ENCODE data around the gene BARX1. TPM values are rescaled to one million over a fixed set of nuclear protein-coding genes. Genes with fewer than 3 reads are reported as not detected.
A peak's percentile ranks its signal among the peaks of the same experiment; 100 is the strongest.

The BARX1 gene
- total RNA-seq, 1 donor from 2014 or later, result 11.8 TPM

- peaks cover 83% of the 10 kb centered on the region for H3K27me3 Mint-ChIP-seq
- peaks cover 25% of the 10 kb centered on the region for H3K4me1 Mint-ChIP-seq (ENCODE audit: unreplicated experiment)
- DNase-seq (ENCODE audit: extremely low spot score, unreplicated experiment), result no peak
- no peak for TF ChIP-seq CTCF (conservative IDR thresholded peaks at IDR 0.05)
- H3K27ac Mint-ChIP-seq, result no peak overlapping the region
- peaks cover 10% of the 10 kb centered on the region for H3K36me3 Mint-ChIP-seq
- peaks cover 4% of the 10 kb centered on the region for H3K9me3 Mint-ChIP-seq
- H3K4me3 Mint-ChIP-seq, result no peak overlapping the region
Observed at GRCh38 chr9:93954434-93955061, 607 bp downstream of the BARX1 start.

DNA sequence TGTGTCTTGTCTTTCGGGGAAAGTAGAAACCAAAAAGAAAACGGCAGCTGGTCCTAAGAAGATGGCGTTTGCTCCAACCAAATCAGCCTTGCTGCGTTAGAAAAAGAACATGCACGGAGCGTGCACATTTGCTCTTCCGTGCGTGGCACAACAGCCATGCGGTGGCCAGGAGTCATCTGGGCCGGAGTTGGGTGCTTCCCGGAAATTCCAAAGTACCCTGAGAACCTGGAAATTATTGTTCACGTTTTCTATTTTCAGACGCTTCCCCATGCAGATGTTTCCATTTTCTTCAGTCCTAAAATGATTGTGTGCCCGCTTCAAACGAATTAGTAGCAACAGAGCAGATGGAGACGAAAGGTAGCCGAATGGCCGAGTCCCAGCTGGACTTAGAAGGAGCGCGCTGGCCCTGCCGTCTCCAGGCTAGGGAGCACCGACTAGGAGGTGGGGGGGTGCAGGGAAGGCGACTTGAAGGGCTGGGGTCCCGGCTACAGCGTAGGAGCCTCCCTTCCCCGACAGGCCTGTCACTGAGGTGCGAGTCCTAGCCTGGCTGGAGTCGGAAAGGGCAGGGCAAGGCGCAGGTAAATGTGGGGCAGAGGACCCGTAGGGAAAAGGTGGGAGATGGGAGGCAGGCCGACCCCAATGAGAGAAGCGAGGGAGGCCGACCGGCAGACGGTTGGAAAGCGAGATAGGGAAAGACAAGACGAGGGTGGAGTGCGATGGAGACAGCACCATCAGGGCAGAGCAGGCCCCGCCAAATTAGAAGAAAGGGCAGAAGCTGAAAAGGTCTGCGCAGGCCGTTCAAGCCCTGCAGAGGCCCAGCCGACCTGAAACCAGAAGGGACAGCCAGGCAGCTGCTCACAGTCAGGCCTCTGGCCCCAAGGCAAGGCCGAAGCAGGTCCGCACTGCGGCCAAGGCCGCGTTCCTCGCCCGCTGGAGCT, 1.4 kb downstream of the BARX1 start:
- Mint-ChIP-seq H3K27me3 (peaks cover 83% of the 10 kb centered on the region), H3K36me3 (peaks cover 10% of the 10 kb centered on the region), H3K27ac (peak overlapping the region; percentile 59), H3K4me3 (peak overlapping the region; percentile 85), H3K4me1 (ENCODE audit: unreplicated experiment) (peaks cover 24% of the 10 kb centered on the region), H3K9me3 (peaks cover 4% of the 10 kb centered on the region)
- no peak for TF ChIP-seq CTCF (conservative IDR thresholded peaks at IDR 0.05)
- DNase-seq (ENCODE audit: extremely low spot score, unreplicated experiment), result no peak

GRCh38 chr9:93952784-93953495, 2.2 kb downstream of the BARX1 start:
- H3K36me3 Mint-ChIP-seq, result peaks cover 10% of the 10 kb centered on the region
- peak; percentile 50 for TF ChIP-seq CTCF (conservative IDR thresholded peaks at IDR 0.05)
- no peak for DNase-seq (ENCODE audit: extremely low spot score, unreplicated experiment)
- H3K4me1 Mint-ChIP-seq (ENCODE audit: unreplicated experiment), result peaks cover 24% of the 10 kb centered on the region
- peaks cover 85% of the 10 kb centered on the region for H3K27me3 Mint-ChIP-seq
- H3K27ac Mint-ChIP-seq, result no peak overlapping the region
- peak overlapping the region; percentile 85 for H3K4me3 Mint-ChIP-seq
- peaks cover 4% of the 10 kb centered on the region for H3K9me3 Mint-ChIP-seq

- H3K27me3 Mint-ChIP-seq, result peaks cover 85% of the 10 kb centered on the region
- no peak overlapping the region for H3K27ac Mint-ChIP-seq
- peaks cover 10% of the 10 kb centered on the region for H3K36me3 Mint-ChIP-seq
- peaks cover 24% of the 10 kb centered on the region for H3K4me1 Mint-ChIP-seq (ENCODE audit: unreplicated experiment)
- TF ChIP-seq CTCF (conservative IDR thresholded peaks at IDR 0.05), result no peak
- no peak for DNase-seq (ENCODE audit: extremely low spot score, unreplicated experiment)
- H3K4me3 Mint-ChIP-seq, result peak overlapping the region; percentile 70
- peaks cover 4% of the 10 kb centered on the region for H3K9me3 Mint-ChIP-seq
Observed at GRCh38 chr9:93952119-93952783, 2.9 kb downstream of the BARX1 start.

- Mint-ChIP-seq H3K4me3 (peak overlapping the region; percentile 31), H3K4me1 (ENCODE audit: unreplicated experiment) (peaks cover 26% of the 10 kb centered on the region), H3K9me3 (peaks cover 4% of the 10 kb centered on the region), H3K36me3 (peaks cover 10% of the 10 kb centered on the region), H3K27ac (no peak overlapping the region), H3K27me3 (peaks cover 87% of the 10 kb centered on the region)
- DNase-seq (ENCODE audit: extremely low spot score, unreplicated experiment), result no peak
- no peak for TF ChIP-seq CTCF (conservative IDR thresholded peaks at IDR 0.05)
Observed at GRCh38 chr9:93951655-93952118, 3.5 kb downstream of the BARX1 start.
